Measurements from ENCODE around the gene KIF23.

DNA sequence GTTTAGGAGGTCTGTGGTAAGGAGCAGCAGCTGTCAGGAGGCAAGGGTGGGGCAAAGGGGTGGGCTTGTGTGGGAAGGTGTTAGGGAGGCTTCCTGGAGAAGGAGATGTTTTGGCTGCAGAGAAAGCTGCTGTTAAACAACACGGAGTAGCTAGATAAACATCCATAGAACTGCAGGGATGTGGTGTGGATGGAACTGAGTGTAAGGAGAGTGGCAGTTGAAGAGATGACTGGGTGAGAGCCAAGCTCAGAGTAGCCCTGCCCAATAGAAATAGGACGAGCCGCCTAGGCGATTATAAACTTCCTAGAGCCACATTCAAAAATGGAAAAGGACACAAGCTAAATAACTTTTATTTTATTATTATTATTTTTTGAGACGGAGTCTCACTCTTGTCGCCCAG is 58.4 kb downstream of the KIF23 start:
- TF ChIP-seq FOXM1 (IDR thresholded peaks at IDR 0.05; ENCODE audit: borderline replicate concordance): no peak
- TF ChIP-seq BHLHE40 (IDR thresholded peaks at IDR 0.05; ENCODE audit: borderline replicate concordance): no peak
- TF ChIP-seq SUZ12 (IDR thresholded peaks at IDR 0.05): no peak
- TF ChIP-seq ARNT (IDR thresholded peaks at IDR 0.05): no peak
- TF ChIP-seq FOXA1 (IDR thresholded peaks at IDR 0.05): no peak
- TF ChIP-seq ZNF384 (IDR thresholded peaks at IDR 0.05): no peak
- TF ChIP-seq SP1 (IDR thresholded peaks at IDR 0.05): no peak
